ENCODE results near the gene ADAMTS12. TPM values are rescaled to one million over a fixed set of nuclear protein-coding genes. Genes with fewer than 3 reads are reported as not detected.

Gene ADAMTS12
- total and polyA plus RNA-seq, 2 of the 8 experiments (the other 6 are each of a cell fraction or from before 2014, with no cell fraction given): 6.4 to 12.8 TPM

DNA sequence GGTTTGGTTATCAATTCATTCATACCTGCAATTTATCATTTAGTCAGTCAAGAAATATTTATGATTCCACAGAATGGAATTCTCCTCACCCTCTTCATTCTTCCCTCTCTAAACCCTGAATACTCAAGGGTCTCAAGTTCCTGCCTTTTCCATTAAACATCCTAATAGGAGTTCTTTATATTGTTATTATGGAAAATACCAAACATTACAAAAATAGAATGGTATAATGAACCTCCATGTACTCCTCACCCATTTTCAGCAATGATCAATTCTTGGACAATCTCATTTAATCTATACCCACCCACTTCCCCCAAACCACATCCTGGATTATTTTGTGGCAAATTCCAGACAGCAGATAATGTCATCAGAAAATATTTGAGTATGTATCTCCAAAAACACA lies 74.5 kb downstream of the ADAMTS12 start:
- Histone ChIP-seq H3K9me3 (ENCODE audit: insufficient read depth in 2 of 2, low read depth in 1 of 2, low read length in 1 of 2) (peaks cover 0 to 3% of the 10 kb centered on the region in 2 experiments; a peak in 1 of 4 replicates), H4K5ac (ENCODE audit: insufficient read length, low read depth, low read length) (no peak overlapping the region), H3K27me3 (replicated peaks in 1 of 4; ENCODE audit: control insufficient read depth in 3 of 4, extremely low read depth in 1 of 4, insufficient read depth in 3 of 4, low read length in 3 of 4) (no peaks in the 10 kb centered on the region), H3K79me1 (ENCODE audit: low read depth, low read length) (no peaks in the 10 kb centered on the region), H2BK5ac (ENCODE audit: low read depth, low read length) (no peak overlapping the region), H2BK15ac (ENCODE audit: low read length) (no peak overlapping the region), H3K18ac (ENCODE audit: extremely low read depth, low read length) (no peak overlapping the region), H3K36me3 (ENCODE audit: control insufficient read depth in 2 of 4, insufficient read depth in 4 of 4, low read length in 3 of 4) (no peaks in the 10 kb centered on the region), H3K14ac (ENCODE audit: insufficient read length) (no peak overlapping the region), H2BK20ac (ENCODE audit: low read length) (no peak overlapping the region), H3K4me3 (ENCODE audit: extremely low read depth in 1 of 4, insufficient read depth in 2 of 4, low read depth in 3 of 4, low read length in 4 of 4) (no peak overlapping the region), H3K4me1 (replicated peaks in 1 of 4; ENCODE audit: control insufficient read depth in 3 of 4, insufficient read depth in 4 of 4, low read length in 3 of 4) (peaks cover 0 to 4% (median 0%) of the 10 kb centered on the region in 4 experiments; a peak in 2 of 7 replicates), H4K91ac (replicated peaks; ENCODE audit: insufficient read length, low read length) (no peak overlapping the region), H2AK5ac (ENCODE audit: low read depth, low read length) (no peak overlapping the region), H2AFZ (ENCODE audit: low read length) (no peak overlapping the region), H4K8ac (ENCODE audit: extremely low read depth, insufficient read depth, low read length) (no peak overlapping the region), H4K20me1 (replicated peaks in 1 of 2; ENCODE audit: control insufficient read depth in 1 of 2, insufficient read depth in 2 of 2, low read length in 2 of 2) (no peaks in the 10 kb centered on the region), H2BK120ac (replicated peaks; ENCODE audit: low read depth, low read length) (no peak overlapping the region), H3K4ac (replicated peaks; ENCODE audit: insufficient read length, low read depth, low read length) (no peak overlapping the region), H3K23ac (ENCODE audit: insufficient read length) (no peak overlapping the region), H3K27ac (ENCODE audit: low read depth, low read length) (no peak overlapping the region), H3K23me2 (ENCODE audit: low read depth, low read length) (no peaks in the 10 kb centered on the region), H3K4me2 (ENCODE audit: insufficient read depth in 1 of 2, low read depth in 2 of 2, low read length in 2 of 2) (no peak overlapping the region), H3K9ac (replicated peaks in 1 of 4; ENCODE audit: extremely low read depth in 1 of 4, low read depth in 3 of 4, low read length in 3 of 4) (no peak overlapping the region), H2BK12ac (ENCODE audit: low read depth, low read length) (no peak overlapping the region), H3K79me2 (ENCODE audit: control insufficient read depth in 1 of 2, insufficient read depth in 2 of 2, low read length in 2 of 2) (no peaks in the 10 kb centered on the region), H3K56ac (replicated peaks; ENCODE audit: insufficient read length, low read depth, low read length) (no peak overlapping the region)
- CTCF ChIA-PET (ENCODE audit: partially characterized antibody): no interaction called here
- FAIRE-seq: no peak
- TF ChIP-seq CREB1 (IDR thresholded peaks at IDR 0.05): no peak
- TF ChIP-seq SIX5 (IDR thresholded peaks at IDR 0.05; ENCODE audit: low read depth, low read length): no peak
- TF ChIP-seq CBX8 (IDR thresholded peaks at IDR 0.05; ENCODE audit: borderline replicate concordance, low read depth, low read length): no peak
- no peak for TF ChIP-seq NRF1 (IDR thresholded peaks at IDR 0.05; ENCODE audit: low read depth, low read length)
- TF ChIP-seq ZNF274 (IDR thresholded peaks at IDR 0.05; ENCODE audit: borderline replicate concordance, extremely low read depth, low read length): no peak
- no peak for TF ChIP-seq CTBP2 (IDR thresholded peaks at IDR 0.05; ENCODE audit: borderline replicate concordance, insufficient read depth, insufficient read length, low read length)
- TF ChIP-seq, protein P1, sequence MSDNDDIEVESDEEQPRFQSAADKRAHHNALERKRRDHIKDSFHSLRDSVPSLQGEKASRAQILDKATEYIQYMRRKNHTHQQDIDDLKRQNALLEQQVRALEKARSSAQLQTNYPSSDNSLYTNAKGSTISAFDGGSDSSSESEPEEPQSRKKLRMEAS (IDR thresholded peaks at IDR 0.05): no peak
- DNase-seq (ENCODE audit: low read depth in 1 of 2, low spot score in 2 of 2): no peak
- POLR2A ChIA-PET (ENCODE audit: partially characterized antibody): no interaction called here

Measured in H1 (cell line).